HCT116 (cell line): Measurements from ENCODE around the gene METTL2B. TPM values are rescaled to one million over a fixed set of nuclear protein-coding genes. Genes with fewer than 3 reads are reported as not detected.

Experiments used
- ATAC-seq: fragments of 200-7000 bp; cut with Tn5 transposase; 2 replicates; pipeline ENCODE4 v1.9.1; 2020; ENCODE audit warnings: mild to moderate bottlenecking, moderate library complexity
- BruUV-seq: library from RNA; stranded (reverse); fragments of 400-500 nt; replicated peaks from 2 replicates; lab custom pipeline; 2021; lab: Mats Ljungman, UMichigan
- CTCF ChIA-PET: fragments of 300-600 bp; sonication (Branson Sonifier 250); formaldehyde crosslinking; loops from one replicate; lab custom pipeline; 2021; ENCODE audit warnings: antibody characterized with exemption; lab: Charles Lee
- POLR2A ChIA-PET: fragments of 300-600, 350-600 bp; sonication (Branson Sonifier 250); formaldehyde crosslinking; loops from one replicate; lab custom pipeline; 2021; ENCODE audit warnings: antibody characterized with exemption; lab: Charles Lee
- RAD21 ChIA-PET, 2 experiments: fragments of 300-600 bp; sonication (Branson Sonifier 250); formaldehyde crosslinking; loops; one replicate each; lab custom pipeline; 2023; ENCODE audit warnings: low total read pairs in 2 of 2; ENCODE audit not compliant: uncharacterized antibody in 2 of 2, unreplicated experiment in 2 of 2, low non-redundant PET in 1 of 2; lab: Charles Lee
- DNase-seq: peaks from one replicate; pipeline ENCODE4 v3.0.0-alpha.2; 2010; ENCODE audit warnings: low read depth, low spot score
- H2AFZ ChIP-seq: fragments of 200-600 bp; shearing (Covaris generic), sonication (generic); 2 replicates; pipeline ENCODE4 v1.6.1; 2017; ENCODE audit warnings: low read depth, mixed run types, mixed read lengths, antibody characterized with exemption, low read length; ENCODE audit not compliant: poor library complexity, severe bottlenecking
- H3K27ac ChIP-seq: 2 replicates; pipeline ENCODE4 v1.5.1; 2012; ENCODE audit warnings: low read depth, low read length
- H3K27me3 ChIP-seq: fragments of 200-600 bp; sonication (generic); 2 replicates; pipeline ENCODE4 v1.6.1; 2016; ENCODE audit warnings: mixed run types, low read length, mixed read lengths; ENCODE audit not compliant: insufficient read depth
- H3K36me3 ChIP-seq, 2 experiments: fragments of 200-500 bp in 1 of 2; fragments of 200-600 bp in 1 of 2; sonication (Bioruptor generic) in 1 of 2; sonication (generic) in 1 of 2; 2 replicates each; pipeline versions ENCODE4 v1.5.1 to v1.6.1; 2014 to 2016; ENCODE audit warnings: low read length in 2 of 2, inconsistent platforms in 1 of 2, mixed read lengths in 1 of 2, mixed run types in 1 of 2; ENCODE audit not compliant: insufficient read depth in 2 of 2, control insufficient read depth in 1 of 2
- H3K4me1 ChIP-seq, 2 experiments: fragments of 200-600 bp in 1 of 2; sonication (generic) in 1 of 2; 2 replicates each; pipeline versions ENCODE4 v1.5.1 to v1.6.1; 2012 to 2017; ENCODE audit warnings: low read length in 2 of 2, inconsistent platforms in 1 of 2, mild to moderate bottlenecking in 1 of 2, mixed read lengths in 1 of 2, mixed run types in 1 of 2, moderate library complexity in 1 of 2; ENCODE audit not compliant: insufficient read depth in 2 of 2, control insufficient read depth in 1 of 2
- H3K4me2 ChIP-seq: fragments of 200-600 bp; sonication (generic); 2 replicates; pipeline ENCODE4 v1.6.1; 2017; ENCODE audit warnings: mixed run types, low read length, mixed read lengths
- H3K4me3 ChIP-seq, 2 experiments: fragments of 200-600 bp in 1 of 2; sonication (generic) in 1 of 2; replicated peaks in 1 of 2; 2 replicates each; pipeline ENCODE4 v1.5.1; 2011 to 2016; ENCODE audit warnings: low read length in 2 of 2, control low read depth in 1 of 2, low read depth in 1 of 2, mild to moderate bottlenecking in 1 of 2, mixed read lengths in 1 of 2, mixed run types in 1 of 2
- H3K79me2 ChIP-seq: fragments of 200-600 bp; sonication (generic); 2 replicates; pipeline ENCODE4 v1.6.1; 2017; ENCODE audit warnings: mild to moderate bottlenecking, mixed run types, low read length, moderate library complexity, mixed read lengths; ENCODE audit not compliant: insufficient read depth
- H3K9ac ChIP-seq: fragments of 200-600 bp; sonication (generic); 2 replicates; pipeline ENCODE4 v1.6.1; 2016; ENCODE audit warnings: low read length, mixed read lengths
- H3K9me2 ChIP-seq: fragments of 200-600 bp; sonication (generic), shearing (Covaris generic); 2 replicates; pipeline ENCODE4 v1.6.1; 2017; ENCODE audit warnings: mixed run types, mild to moderate bottlenecking, moderate library complexity; ENCODE audit not compliant: insufficient read depth
- H3K9me3 ChIP-seq, 2 experiments: fragments of 200-500 bp in 1 of 2; fragments of 200-600 bp in 1 of 2; sonication (Bioruptor generic) in 1 of 2; sonication (generic) in 1 of 2; 2 replicates each; pipeline ENCODE4 v1.6.1; 2014 to 2017; ENCODE audit warnings: low read length in 2 of 2, mixed read lengths in 2 of 2, inconsistent platforms in 1 of 2, low read depth in 1 of 2, mild to moderate bottlenecking in 1 of 2, mixed run types in 1 of 2, moderate library complexity in 1 of 2; ENCODE audit not compliant: control insufficient read depth in 1 of 2, insufficient read depth in 1 of 2
- H4K20me1 ChIP-seq: fragments of 200-600 bp; sonication (generic), shearing (Covaris generic); 2 replicates; pipeline ENCODE4 v1.6.1; 2017; ENCODE audit warnings: mixed run types, mild to moderate bottlenecking, moderate library complexity; ENCODE audit not compliant: insufficient read depth
- ATF3 ChIP-seq: IDR thresholded peaks from 2 replicates; pipeline ENCODE4 v1.6.1; 2012
- CTCF ChIP-seq, 3 experiments: fragments of 200-600 bp in 1 of 3; sonication (generic) in 1 of 3; IDR thresholded peaks in 2 of 3; conservative IDR thresholded peaks in 1 of 3; 2 replicates each; pipeline ENCODE4 v1.5.1; 2012 to 2017; ENCODE audit warnings: low read depth in 2 of 3, low read length in 2 of 3, antibody characterized with exemption in 1 of 3, borderline replicate concordance in 1 of 3, control low read depth in 1 of 3, mild to moderate bottlenecking in 1 of 3, mixed read lengths in 1 of 3, mixed run types in 1 of 3, moderate library complexity in 1 of 3; ENCODE audit not compliant: insufficient read depth in 1 of 3
- ELF1 ChIP-seq: IDR thresholded peaks from 2 replicates; pipeline ENCODE4 v1.6.1; 2012; ENCODE audit warnings: low read depth, borderline replicate concordance
- FOSL1 ChIP-seq: IDR thresholded peaks from 2 replicates; pipeline ENCODE4 v1.6.1; 2012; ENCODE audit warnings: low read depth
- JUND ChIP-seq: IDR thresholded peaks from 2 replicates; pipeline ENCODE4 v1.6.1; 2012
- MAX ChIP-seq: IDR thresholded peaks from 2 replicates; pipeline ENCODE4 v1.6.1; 2012
- POLR2A ChIP-seq: IDR thresholded peaks from 2 replicates; pipeline ENCODE4 v1.7.0; 2011; ENCODE audit warnings: borderline replicate concordance; ENCODE audit not compliant: insufficient read depth, insufficient read length; ENCODE audit errors: extremely low read depth
- POLR2AphosphoS5 ChIP-seq: IDR thresholded peaks from 2 replicates; pipeline ENCODE4 v1.6.1; 2011; ENCODE audit warnings: mild to moderate bottlenecking, low read depth, low read length, moderate library complexity
- SIN3A ChIP-seq: IDR thresholded peaks from 2 replicates; pipeline ENCODE4 v1.6.1; 2012; ENCODE audit warnings: low read depth
- SP1 ChIP-seq: IDR thresholded peaks from 2 replicates; pipeline ENCODE4 v1.6.1; 2012; ENCODE audit warnings: low read depth
- TCF7L2 ChIP-seq: IDR thresholded peaks from 2 replicates; pipeline ENCODE4 v1.7.0; 2011; ENCODE audit warnings: borderline replicate concordance, inconsistent platforms; ENCODE audit not compliant: insufficient read depth, insufficient read length; ENCODE audit errors: extremely low read depth
- YY1 ChIP-seq: IDR thresholded peaks from 2 replicates; pipeline ENCODE4 v1.6.1; 2011; ENCODE audit warnings: low read length, low read depth, moderate library complexity, mild to moderate bottlenecking; ENCODE audit not compliant: insufficient replicate concordance; ENCODE audit errors: extremely low read depth
- ZFX ChIP-seq: fragments of 450-650 bp; IDR thresholded peaks from 2 replicates; pipeline ENCODE4 v1.6.1; 2017
- intact Hi-C: fragments of 100-400 bp; cut with micrococcal nuclease; formaldehyde crosslinking; loops from 2 replicates; pipeline ENCODE4 v1.10.0; 2022
- total RNA-seq: library from RNA; stranded (reverse); gene quantifications from one replicate; pipeline ENCODE4 v1.2.1, GENCODE V29; 2021; ENCODE audit not compliant: unreplicated experiment

Gene METTL2B
- total RNA-seq, 1 experiment from 2014 or later = 45.7 TPM

- Histone ChIP-seq H3K9ac (peak within 1 kb of the TSS; percentile 95), H2AFZ (peak within 1 kb of the TSS; percentile 71), H3K27ac (peak within 1 kb of the TSS; percentile 83), H3K4me2 (peak within 1 kb of the TSS; percentile 83), H4K20me1 (peaks cover 12% of the 10 kb centered on the region; the same call in 1 of the 2 replicates), H3K9me3 (no peaks in the 10 kb centered on the region), H3K9me2 (no peaks in the 10 kb centered on the region), H3K4me3 (peak within 1 kb of the TSS; percentile 73 to 99), H3K36me3 (peaks cover 4 to 20% of the 10 kb centered on the region in 2 experiments; a peak in 3 of 4 replicates), H3K4me1 (peaks cover 11 to 38% of the 10 kb centered on the region in 2 experiments), H3K27me3 (0 out of 2 replicates have a peak, but pooled peaks cover 4% of the 10 kb centered on the region), H3K79me2 (peaks cover 47% of the 10 kb centered on the region)
- DNase-seq (peak; percentile 73), ATAC-seq (peak; percentile 92)
- ChIA-PET POLR2A (interaction anchor here (0.9 kb wide), 1 partner anchor 14 kb away, joined by 4 read pairs; no protein-coding TSS in a partner anchor), CTCF (interaction anchor here (1.3 to 1.5 kb wide), 4 partner anchors 27 to 108 kb away, joined by 3 to 9 read pairs (median 6); no protein-coding TSS in a partner anchor), RAD21 (interaction anchor here in 1 of 2 experiments (1.3 kb wide), 1 partner anchor 29 kb away, joined by 3 read pairs; no protein-coding TSS in a partner anchor)
- intact Hi-C loops = no loop called here
- TSS peak; percentile 74 for BruUV-seq
- TF ChIP-seq POLR2AphosphoS5 (peak; percentile 96), YY1 (peak; percentile 61), SP1 (no peak; the same call in 1 of the 2 replicates), ELF1 (no peak), CTCF (IDR thresholded peaks at IDR 0.05 in 2 of 3, conservative IDR thresholded peaks at IDR 0.05 in 1 of 3; ENCODE audit: borderline replicate concordance in 1 of 3, insufficient read depth in 1 of 3, low read depth in 2 of 3, low read length in 2 of 3) (0 out of 6 replicates have a peak, but pooled peaks of 1 of the 3 experiments have one; percentile 5), ATF3 (no peak), ZFX (peak; percentile 45; the same call in 1 of the 2 replicates), POLR2A (peak; percentile 92), FOSL1 (no peak), TCF7L2 (peak; percentile 51), SIN3A (peak; percentile 84; the same call in 1 of the 2 replicates), MAX (peak; percentile 89; the same call in 1 of the 2 replicates), JUND (no peak)
Observed at GRCh38 chr7:128455543-128456254, 20.8 kb upstream of the METTL2B start, which contains the start of gene HILPDA. Gene HILPDA (plus strand): TSS chr7:128455878. CDS start chr7:128457269, 1,391 bp downstream.
